GM12878 (cell line): ENCODE results near the gene LRBA. TPM values are rescaled to one million over a fixed set of nuclear protein-coding genes. Genes with fewer than 3 reads are reported as not detected.

ENCODE experiments used
- ATAC-seq: fragments of 200-7000 bp; cut with Tn5 transposase; 3 replicates; pipeline ENCODE4 v1.9.1; 2020; ENCODE audit warnings: mild to moderate bottlenecking, moderate library complexity
- BruUV-seq: library from RNA; stranded (reverse); fragments of 400-500 nt; replicated peaks from 2 replicates; lab custom pipeline; 2021; lab: Mats Ljungman, UMichigan
- CTCF ChIA-PET: fragments of 300-600 bp; sonication (Branson Sonifier 250); formaldehyde crosslinking; extraction: SDS; loops from one replicate; lab custom pipeline; 2021; ENCODE audit warnings: inconsistent platforms; lab: Yijun Ruan, JAX
- POLR2A ChIA-PET: fragments of 350-600 bp; formaldehyde crosslinking; extraction: SDS; loops from one replicate; lab custom pipeline; 2021; ENCODE audit warnings: inconsistent platforms; lab: Charles Lee
- RAD21 ChIA-PET: fragments of 300-600 bp; sonication (Branson Sonifier 250); formaldehyde crosslinking; loops from one replicate; lab custom pipeline; 2023; ENCODE audit warnings: antibody characterized with exemption; ENCODE audit not compliant: unreplicated experiment; lab: Charles Lee
- SMC1A ChIA-PET: fragments of 300-600 bp; sonication (Branson Sonifier 250); formaldehyde crosslinking; loops from one replicate; lab custom pipeline; 2023; ENCODE audit not compliant: unreplicated experiment, uncharacterized antibody; lab: Charles Lee
- DNase-seq: peaks from one replicate; pipeline ENCODE4 v3.0.0-alpha.2; 2011; ENCODE audit warnings: low read depth, low spot score
- FAIRE-seq: peaks from 3 replicates; lab custom pipeline; 2011; peaks lifted over from hg19 to GRCh38; lab: Jason Lieb, UNC
- H2AFZ ChIP-seq: 2 replicates; pipeline ENCODE4 v1.6.0; 2011; ENCODE audit warnings: low read depth, low read length, control low read depth; ENCODE audit not compliant: control insufficient read depth
- H3K27ac ChIP-seq: 2 replicates; pipeline ENCODE4 v1.5.1; 2011; ENCODE audit warnings: control low read depth; ENCODE audit not compliant: control insufficient read depth, insufficient read depth
- H3K27me3 ChIP-seq, 2 experiments: replicated peaks in 1 of 2; 2 replicates each; pipeline versions ENCODE4 v1.6.0 to v1.6.1; 2011; ENCODE audit warnings: low read length in 1 of 2; ENCODE audit not compliant: control insufficient read depth in 2 of 2, insufficient read depth in 2 of 2
- H3K36me3 ChIP-seq, 2 experiments: 2 replicates each; pipeline ENCODE4 v1.5.1; 2011; ENCODE audit warnings: low read length in 1 of 2; ENCODE audit not compliant: control insufficient read depth in 2 of 2, insufficient read depth in 2 of 2
- H3K4me1 ChIP-seq: 2 replicates; pipeline ENCODE4 v1.6.1; 2011; ENCODE audit warnings: mild to moderate bottlenecking, low read length, moderate library complexity, mixed read lengths; ENCODE audit not compliant: control insufficient read depth, insufficient read depth
- H3K4me2 ChIP-seq: 2 replicates; pipeline ENCODE4 v1.6.0; 2011; ENCODE audit warnings: control low read depth; ENCODE audit not compliant: control insufficient read depth, insufficient read depth
- H3K4me3 ChIP-seq: fragments of 200-600 bp; sonication (generic); 2 replicates; pipeline ENCODE4 v1.5.1; 2016
- H3K79me2 ChIP-seq: 2 replicates; pipeline ENCODE4 v1.6.0; 2011; ENCODE audit warnings: low read length; ENCODE audit not compliant: control insufficient read depth, insufficient read depth
- H3K9ac ChIP-seq: 2 replicates; pipeline ENCODE4 v1.8.0; 2011; ENCODE audit warnings: low read length, control low read depth, mixed read lengths; ENCODE audit not compliant: control insufficient read depth, insufficient read depth
- H3K9me3 ChIP-seq: replicated peaks from 3 replicates; pipeline ENCODE4 v1.5.1; 2011; ENCODE audit warnings: mild to moderate bottlenecking, low read length; ENCODE audit not compliant: control insufficient read depth, insufficient read depth
- H4K20me1 ChIP-seq: 2 replicates; pipeline ENCODE4 v1.6.0; 2011; ENCODE audit not compliant: control insufficient read depth, insufficient read depth
- PBX3 ChIP-seq: IDR thresholded peaks from 2 replicates; pipeline ENCODE4 v1.6.1; 2011; ENCODE audit warnings: mild to moderate bottlenecking, low read depth, low read length, moderate library complexity; ENCODE audit not compliant: insufficient replicate concordance
- ZBTB33 ChIP-seq: fragments of 450-650 bp; IDR thresholded peaks from 2 replicates; pipeline ENCODE4 v1.6.1; 2017; ENCODE audit warnings: mild to moderate bottlenecking
- ZNF217 ChIP-seq: fragments of 450-650 bp; IDR thresholded peaks from 2 replicates; pipeline ENCODE4 v1.6.1; 2017; ENCODE audit warnings: antibody characterized with exemption, mild to moderate bottlenecking
- WGBS: methylation state at CpG from one replicate; pipeline ENCODE4 v1.1.6; 2016; ENCODE audit warnings: low lambda C conversion rate; ENCODE audit not compliant: insufficient replicate concordance, insufficient coverage; ENCODE audit errors: missing lambda C conversion rate; 5-methylcytosine and 5-hydroxymethylcytosine counted together
- in situ Hi-C: fragments of 300-500 bp; cut with MboI; formaldehyde crosslinking; loops from 9 replicates; pipeline ENCODE4 v1.14.3; 2018; ENCODE audit warnings: mixed read lengths
- intact Hi-C: fragments of 100-400 bp; cut with micrococcal nuclease; formaldehyde crosslinking; loops from one replicate; pipeline ENCODE4 v1.14.2; 2022; ENCODE audit not compliant: unreplicated experiment
- polyA plus RNA-seq, 11 experiments: library from polyadenylated mRNA; depleted of rRNA in 4 of 11; unstranded in 6 of 11; stranded (reverse) in 5 of 11; fragments of >200 nt; fragmentation: Nextera tagmentation in 4 of 11; fragmentation: Illumina TruSeq in 1 of 11; extraction: Ambion mirVana in 4 of 11; extraction: Trizol in 1 of 11; gene quantifications; 1 replicate in 1 of 11; 2 replicates in 10 of 11; pipeline versions ENCODE4 v1.2.1 to v1.2.3, GENCODE V29; 2011 to 2016; ENCODE audit warnings: inconsistent platforms in 2 of 11, missing spikeins in 2 of 11, low read depth in 1 of 11
- total RNA-seq, 4 experiments: library from RNA; depleted of rRNA in 3 of 4; stranded (reverse); fragments of >200 nt in 3 of 4; fragmentation: Illumina TruSeq in 1 of 4; extraction: Trizol in 1 of 4; gene quantifications; 2 replicates each; pipeline versions ENCODE4 v1.2.1 to v1.2.3, GENCODE V29; 2013 to 2021

Gene LRBA
- total and polyA plus RNA-seq, 10 of the 15 experiments (the other 5 are each of a cell fraction or from before 2014, with no cell fraction given) = 20.3 to 93.4 (median 55.0) TPM

- Histone ChIP-seq H3K36me3 (peaks cover 7 to 20% of the 10 kb centered on the region in 2 experiments; a peak in 3 of 4 replicates), H3K27me3 (no peaks in the 10 kb centered on the region), H3K9me3 (peaks cover 17% of the 10 kb centered on the region; the same call in 2 of the 3 replicates), H2AFZ (no peak overlapping the region), H4K20me1 (no peaks in the 10 kb centered on the region), H3K9ac (no peak overlapping the region), H3K79me2 (no peaks in the 10 kb centered on the region), H3K4me3 (no peak overlapping the region), H3K4me2 (no peak overlapping the region), H3K4me1 (no peaks in the 10 kb centered on the region), H3K27ac (no peak overlapping the region)
- in situ Hi-C loops (no loop called here), intact Hi-C loops (no loop called here)
- FAIRE-seq = no peak
- RAD21 ChIA-PET = no interaction called here
- CTCF ChIA-PET = no interaction called here
- SMC1A ChIA-PET = no interaction called here
- no peak for DNase-seq
- POLR2A ChIA-PET = no interaction called here
- BruUV-seq = no TSS peak
- WGBS = 87% methylated on average over 9 of the region's 9 CpGs
- ATAC-seq = no peak
- TF ChIP-seq ZNF217 = no peak
Measured at GRCh38 chr4:150580306-150580705, 434.8 kb downstream of the LRBA start.

DNA sequence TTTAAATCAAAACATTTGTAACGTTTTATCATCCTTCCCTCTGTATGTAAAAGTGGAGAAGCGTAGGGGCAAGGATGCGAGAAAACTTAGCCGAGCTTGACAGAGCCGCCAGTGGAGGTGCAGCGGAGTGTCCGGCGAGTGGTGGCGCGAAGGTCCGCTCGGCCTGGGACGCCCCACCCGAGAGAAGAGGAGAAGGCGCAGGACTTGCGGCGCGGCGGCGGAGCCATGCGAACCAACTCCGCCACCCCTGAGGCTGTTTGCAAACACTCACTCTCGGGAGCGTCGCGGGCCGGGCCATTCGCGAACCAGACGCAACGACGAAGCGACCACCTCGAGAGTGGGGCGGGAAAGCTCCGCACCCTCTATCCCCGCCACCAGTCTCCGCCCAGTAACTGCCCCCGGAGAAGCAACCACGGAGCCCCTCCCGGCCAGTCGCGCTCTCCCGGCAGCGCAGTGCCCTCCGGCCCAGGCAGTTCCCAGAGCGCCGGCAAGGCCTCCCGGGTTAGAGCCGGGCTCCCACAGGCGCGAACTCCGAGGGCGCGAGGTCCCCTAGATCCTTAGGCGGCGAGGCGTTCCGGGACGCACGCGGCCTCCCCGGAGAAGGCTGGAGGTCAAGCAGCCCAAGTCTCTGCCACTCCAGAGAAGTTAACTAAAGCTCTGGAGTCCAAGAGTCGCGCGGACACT, 435.4 kb downstream of the LRBA start:
- intact Hi-C loops (no loop called here), in situ Hi-C loops (no loop called here)
- H3K27me3 ChIP-seq = no peaks in the 10 kb centered on the region
- 0 out of 2 replicates have a peak, but pooled peaks have one; percentile 9 for TF ChIP-seq ZBTB33
- no peak for TF ChIP-seq PBX3
- H3K9ac ChIP-seq = no peak overlapping the region
- DNase-seq = no peak
- no peak for FAIRE-seq
- H3K4me1 ChIP-seq = no peaks in the 10 kb centered on the region
- ChIA-PET POLR2A (no interaction called here), SMC1A (interaction anchor here (1.0 kb wide), 1 partner anchor 10 kb away, joined by 3 read pairs; no protein-coding TSS in a partner anchor), RAD21 (no interaction called here), CTCF (no interaction called here)
- 99% methylated on average over 63 of the region's 66 CpGs for WGBS
- H2AFZ ChIP-seq = no peak overlapping the region
- peaks cover 7 to 20% of the 10 kb centered on the region in 2 experiments; a peak in 3 of 4 replicates for H3K36me3 ChIP-seq
- peaks cover 17% of the 10 kb centered on the region; the same call in 2 of the 3 replicates for H3K9me3 ChIP-seq
- no peak overlapping the region for H3K27ac ChIP-seq
- no peaks in the 10 kb centered on the region for H4K20me1 ChIP-seq
- ATAC-seq = no peak
- no peak overlapping the region for H3K4me3 ChIP-seq
- no peak overlapping the region for H3K4me2 ChIP-seq
- H3K79me2 ChIP-seq = no peaks in the 10 kb centered on the region
- no TSS peak for BruUV-seq
